ENCODE measurements around the gene SLAMF6. TPM values are rescaled to one million over a fixed set of nuclear protein-coding genes. Genes with fewer than 3 reads are reported as not detected.
"Not testable (repeated sequence)": the region's sequence is repeated elsewhere in the genome, so short reads cannot be mapped to it uniquely, and the experiment has no call there.

SLAMF6 gene
- total RNA-seq, 2 experiments from 2014 or later: 42.8 to 43.9 TPM

GRCh38 chr1:160560045-160560705, 37.1 kb upstream of the SLAMF6 start:
- H3K4me3 Mint-ChIP-seq: peak overlapping the region; percentile 62
- TF ChIP-seq CTCF (IDR thresholded peaks at IDR 0.05): no peak
- peaks cover 59% of the 10 kb centered on the region for H3K36me3 Mint-ChIP-seq (ENCODE audit: low read depth)
- H3K27ac Mint-ChIP-seq: peak overlapping the region; percentile 95
- intact Hi-C loops (cut with micrococcal nuclease): loop anchor here (2.0 kb wide), 1 partner anchor 19 kb away; no protein-coding TSS in a partner anchor
- peaks cover 80% of the 10 kb centered on the region for H3K4me1 Mint-ChIP-seq (ENCODE audit: low read depth)
- ChIA-PET POLR2A (interaction anchor here (0.8 to 1.6 kb wide), 6 partner anchors 11 to 37 kb away, joined by 3 to 7 read pairs (median 4); partner anchors contain the start of gene SLAMF6), CTCF (interaction anchor here (1.0 to 9.5 kb wide), 7 partner anchors 10 to 94 kb away, joined by 3 to 100 read pairs (median 8); no protein-coding TSS in a partner anchor)
- DNase-seq (no peak), ATAC-seq (no peak)
- peaks cover 26% of the 10 kb centered on the region for H3K9me3 Mint-ChIP-seq
- no peaks in the 10 kb centered on the region for H3K27me3 Mint-ChIP-seq

- H3K27me3 Mint-ChIP-seq; intact Hi-C loops (cut with micrococcal nuclease); DNase-seq: not testable (repeated sequence)
- Mint-ChIP-seq H3K9me3 (peaks cover 26% of the 10 kb centered on the region), H3K4me1 (ENCODE audit: low read depth) (peaks cover 72% of the 10 kb centered on the region), H3K27ac (peak overlapping the region; percentile 95), H3K36me3 (ENCODE audit: low read depth) (peaks cover 53% of the 10 kb centered on the region), H3K4me3 (peak overlapping the region; percentile 62)
- ATAC-seq: peak; percentile 34
- POLR2A ChIA-PET: interaction anchor here (1.5 to 2.1 kb wide), 3 partner anchors 10 to 30 kb away, joined by 4 to 5 read pairs (median 4); no protein-coding TSS in a partner anchor
- CTCF ChIA-PET: interaction anchor here (1.0 to 9.5 kb wide), 7 partner anchors 11 to 93 kb away, joined by 3 to 100 read pairs (median 8); no protein-coding TSS in a partner anchor
Measured at GRCh38 chr1:160559437-160559836, 36.4 kb upstream of the SLAMF6 start.

- DNase-seq (no peak), ATAC-seq (peak; percentile 31)
- Mint-ChIP-seq H3K4me3 (peak overlapping the region; percentile 62), H3K9me3 (peaks cover 26% of the 10 kb centered on the region), H3K36me3 (ENCODE audit: low read depth) (peaks cover 51% of the 10 kb centered on the region), H3K27ac (peak overlapping the region; percentile 95), H3K27me3 (no peaks in the 10 kb centered on the region), H3K4me1 (ENCODE audit: low read depth) (peaks cover 68% of the 10 kb centered on the region)
- CTCF ChIA-PET: interaction anchor here (1.1 to 9.5 kb wide), 5 partner anchors 12 to 48 kb away, joined by 3 to 100 read pairs (median 9); no protein-coding TSS in a partner anchor
- intact Hi-C loops (cut with micrococcal nuclease): no loop called here
- POLR2A ChIA-PET: interaction anchor here (1.5 to 2.1 kb wide), 3 partner anchors 9 to 29 kb away, joined by 4 to 5 read pairs (median 4); no protein-coding TSS in a partner anchor
- TF ChIP-seq CTCF (IDR thresholded peaks at IDR 0.05): no peak
Measured at GRCh38 chr1:160558660-160559380, 35.8 kb upstream of the SLAMF6 start.

- Mint-ChIP-seq H3K4me1 (ENCODE audit: low read depth) (peaks cover 38% of the 10 kb centered on the region), H3K27ac (no peak overlapping the region), H3K36me3 (ENCODE audit: low read depth) (peaks cover 51% of the 10 kb centered on the region), H3K9me3 (peaks cover 2% of the 10 kb centered on the region), H3K27me3 (no peaks in the 10 kb centered on the region), H3K4me3 (no peak overlapping the region)
- ChIA-PET POLR2A (interaction anchor here (0.6 to 1.5 kb wide), 3 partner anchors 10 to 35 kb away, joined by 3 to 5 read pairs (median 5); no protein-coding TSS in a partner anchor), CTCF (interaction anchor here (1.0 to 14.7 kb wide), 7 partner anchors 10 to 125 kb away, joined by 3 to 191 read pairs (median 6); no protein-coding TSS in a partner anchor)
- intact Hi-C loops (cut with micrococcal nuclease): no loop called here
- TF ChIP-seq CTCF (IDR thresholded peaks at IDR 0.05): no peak
- no peak for DNase-seq
- ATAC-seq: no peak
Measured at GRCh38 chr1:160553778-160554177, 30.7 kb upstream of the SLAMF6 start.

GRCh38 chr1:160552425-160552824, 29.4 kb upstream of the SLAMF6 start:
- no peaks in the 10 kb centered on the region for H3K27me3 Mint-ChIP-seq
- CTCF ChIA-PET: interaction anchor here (0.8 to 14.7 kb wide), 7 partner anchors 9 to 124 kb away, joined by 3 to 191 read pairs (median 4); no protein-coding TSS in a partner anchor
- no peaks in the 10 kb centered on the region for H3K9me3 Mint-ChIP-seq
- intact Hi-C loops (cut with micrococcal nuclease): no loop called here
- H3K4me3 Mint-ChIP-seq: no peak overlapping the region
- no peak for TF ChIP-seq CTCF (IDR thresholded peaks at IDR 0.05)
- POLR2A ChIA-PET: interaction anchor here (0.8 to 1.5 kb wide), 3 partner anchors 9 to 26 kb away, joined by 3 to 5 read pairs (median 5); no protein-coding TSS in a partner anchor
- peak overlapping the region; percentile 1 for H3K27ac Mint-ChIP-seq
- peaks cover 29% of the 10 kb centered on the region for H3K4me1 Mint-ChIP-seq (ENCODE audit: low read depth)
- H3K36me3 Mint-ChIP-seq (ENCODE audit: low read depth): peaks cover 46% of the 10 kb centered on the region
- ATAC-seq (no peak), DNase-seq (no peak)
